HepG2 (cell line): ENCODE results near the gene SLC43A1. TPM values are rescaled to one million over a fixed set of nuclear protein-coding genes. Genes with fewer than 3 reads are reported as not detected.
"Not testable (repeated sequence)": the region's sequence is repeated elsewhere in the genome, so short reads cannot be mapped to it uniquely, and the experiment has no call there.

Experiments
- ATAC-seq: fragments of 200-7000 bp; cut with Tn5 transposase; 3 replicates; pipeline ENCODE4 v1.9.1; 2020; ENCODE audit warnings: mild to moderate bottlenecking, moderate library complexity
- BruUV-seq: library from RNA; stranded (reverse); fragments of 400-500 nt; replicated peaks from 2 replicates; lab custom pipeline; 2021; lab: Mats Ljungman, UMichigan
- CTCF ChIA-PET: fragments of 300-600 bp; formaldehyde crosslinking; extraction: SDS; loops from one replicate; lab custom pipeline; 2021; ENCODE audit warnings: low total read pairs, inconsistent platforms, low intra/inter-chr PET ratio; lab: Yijun Ruan, JAX
- POLR2A ChIA-PET: fragments of 350-600 bp; sonication (Branson Sonifier 250); formaldehyde crosslinking; loops from one replicate; lab custom pipeline; 2020; ENCODE audit warnings: antibody characterized with exemption, inconsistent platforms; lab: Yijun Ruan, JAX
- DNase-seq: peaks from one replicate; pipeline ENCODE4 v3.0.0-alpha.2; 2015; ENCODE audit warnings: low spot score
- FAIRE-seq: peaks from 3 replicates; lab custom pipeline; 2011; peaks lifted over from hg19 to GRCh38; lab: Jason Lieb, UNC
- H2AFZ ChIP-seq: one replicate; pipeline ENCODE4 v1.6.1; 2011; ENCODE audit warnings: low read length, inconsistent platforms
- H3K27ac ChIP-seq: fragments of 300-600 bp; 3 replicates; pipeline ENCODE4 v1.8.0; 2011; ENCODE audit warnings: mixed run types, mild to moderate bottlenecking, mixed read lengths, low read length, inconsistent platforms; ENCODE audit not compliant: insufficient read depth; ENCODE audit errors: extremely low read length
- H3K27me3 ChIP-seq, 2 experiments: fragments of 200-600 bp in 1 of 2; 2 replicates in 1 of 2; 3 replicates in 1 of 2; pipeline versions ENCODE4 v1.6.0 to v1.8.0; 2011; ENCODE audit warnings: low read length in 2 of 2, mild to moderate bottlenecking in 2 of 2, moderate library complexity in 2 of 2, inconsistent platforms in 1 of 2; ENCODE audit not compliant: insufficient read depth in 2 of 2, control insufficient read depth in 1 of 2
- H3K36me3 ChIP-seq, 2 experiments: fragments of 200-600 bp in 1 of 2; replicated peaks in 1 of 2; 2 replicates in 1 of 2; 3 replicates in 1 of 2; pipeline versions ENCODE4 v1.5.1 to v1.8.0; 2011; ENCODE audit warnings: low read length in 2 of 2, inconsistent platforms in 1 of 2; ENCODE audit not compliant: insufficient read depth in 2 of 2, control insufficient read depth in 1 of 2
- H3K4me1 ChIP-seq: 2 replicates; pipeline ENCODE4 v1.5.1; 2012; ENCODE audit warnings: low read length, inconsistent platforms; ENCODE audit not compliant: insufficient read depth
- H3K4me2 ChIP-seq: 2 replicates; pipeline ENCODE4 v1.6.0; 2011; ENCODE audit warnings: low read depth, low read length, inconsistent platforms
- H3K4me3 ChIP-seq, 3 experiments: fragments of 200-600 bp in 1 of 3; sonication (generic), shearing (Covaris generic) in 1 of 3; replicated peaks in 1 of 3; 2 replicates each; pipeline ENCODE4 v1.5.1; 2011 to 2016; ENCODE audit warnings: low read length in 3 of 3, inconsistent platforms in 2 of 3, low read depth in 2 of 3, mild to moderate bottlenecking in 2 of 3, control low read depth in 1 of 3, mixed read lengths in 1 of 3; ENCODE audit not compliant: insufficient read depth in 1 of 3
- H3K79me2 ChIP-seq: one replicate; pipeline ENCODE4 v1.6.1; 2011; ENCODE audit warnings: low read length, inconsistent platforms; ENCODE audit not compliant: insufficient read depth
- H3K9ac ChIP-seq: 2 replicates; pipeline ENCODE4 v1.6.0; 2011; ENCODE audit warnings: mild to moderate bottlenecking, low read depth, low read length, inconsistent platforms; ENCODE audit not compliant: insufficient read depth
- H3K9me3 ChIP-seq: 2 replicates; pipeline ENCODE4 v1.5.1; 2012; ENCODE audit warnings: mild to moderate bottlenecking, low read length
- H4K20me1 ChIP-seq: 2 replicates; pipeline ENCODE4 v1.6.0; 2011; ENCODE audit warnings: inconsistent platforms, mild to moderate bottlenecking, low read length, moderate library complexity; ENCODE audit not compliant: insufficient read depth
- HIVEP1 ChIP-seq: sonication (generic); formaldehyde crosslinking; IDR thresholded peaks from 2 replicates; pipeline ENCODE4 v1.4.0; 2020; ENCODE audit warnings: mild to moderate bottlenecking, missing genetic modification reagents
- NR2F6 ChIP-seq, 2 experiments: IDR thresholded peaks; 2 replicates each; pipeline ENCODE4 v1.6.1; 2016; ENCODE audit warnings: antibody characterized with exemption in 1 of 2, mild to moderate bottlenecking in 1 of 2
- ZNF605 ChIP-seq: sonication (generic); formaldehyde crosslinking; IDR thresholded peaks from 2 replicates; pipeline ENCODE4 v1.8.0; 2022; ENCODE audit warnings: mild to moderate bottlenecking, missing genetic modification reagents
- WGBS: methylation state at CpG from one replicate; pipeline ENCODE4 v1.1.6; 2017; ENCODE audit warnings: low lambda C conversion rate; 5-methylcytosine and 5-hydroxymethylcytosine counted together
- in situ Hi-C: cut with HindIII; loops from 2 replicates; pipeline ENCODE4 v1.10.0; 2017; ENCODE audit warnings: low pct_unique_long_range_greater_than_20kb; ENCODE audit not compliant: extremely low pct_ligation_motif_present
- intact Hi-C: fragments of 100-400 bp; cut with micrococcal nuclease; formaldehyde crosslinking; loops from one replicate; pipeline ENCODE4 v1.10.0; 2022; ENCODE audit not compliant: unreplicated experiment
- polyA plus RNA-seq, 8 experiments: library from polyadenylated mRNA; depleted of rRNA in 3 of 8; stranded (reverse) in 7 of 8; unstranded in 1 of 8; fragments of >200 nt; fragmentation: Illumina TruSeq in 4 of 8; extraction: Trizol in 4 of 8; gene quantifications; 2 replicates each; pipeline versions ENCODE4 v1.2.1 to v1.2.3, GENCODE V29; 2011 to 2016; ENCODE audit warnings: low read depth in 4 of 8, missing spikeins in 1 of 8, mixed read lengths in 1 of 8; ENCODE audit not compliant: insufficient read depth in 1 of 8
- total RNA-seq, 5 experiments: library from RNA; depleted of rRNA; stranded (reverse); fragments of >200 nt; fragmentation: Illumina TruSeq; extraction: Trizol; gene quantifications; 2 replicates each; pipeline ENCODE4 v1.2.3, GENCODE V29; 2016; ENCODE audit warnings: low read depth in 1 of 5

SLC43A1 gene
- total and polyA plus RNA-seq, 2 of the 13 experiments (the other 11 are each of a cell fraction or from before 2014, with no cell fraction given), result 72.3 to 87.6 TPM

DNA sequence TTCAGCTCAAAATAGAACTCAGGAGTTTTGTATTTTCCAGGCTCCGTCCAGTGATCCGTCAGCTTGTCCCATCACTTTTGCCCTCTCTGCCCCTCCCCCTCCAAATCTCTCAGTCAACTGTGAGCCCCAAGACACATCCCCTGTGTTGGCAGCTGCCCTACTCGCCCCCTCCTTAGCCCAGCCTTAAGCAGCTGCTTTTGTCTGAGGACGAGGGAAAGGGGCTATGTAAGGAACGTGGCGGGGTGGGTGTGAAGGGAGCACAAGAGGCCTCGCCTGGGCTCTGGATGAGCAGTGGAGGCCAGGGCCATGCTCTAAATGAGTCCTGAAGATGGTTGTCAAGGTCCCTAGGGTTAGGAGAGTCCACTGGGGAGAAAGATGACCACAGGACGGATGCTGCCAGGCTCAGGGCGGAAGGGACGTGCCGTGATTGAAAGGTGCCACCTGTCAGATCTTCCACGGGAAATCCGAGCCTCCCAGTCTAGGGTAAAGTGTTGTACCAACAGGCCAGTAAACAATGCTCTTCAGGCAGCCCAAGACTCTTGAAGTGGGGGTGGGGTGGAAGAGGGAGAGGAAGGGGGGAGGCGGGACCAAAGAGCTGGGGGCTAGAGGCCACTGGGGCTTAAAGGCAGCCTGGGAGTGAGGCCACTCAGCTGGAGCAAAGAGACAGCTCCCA, 21.6 kb upstream of the SLC43A1 start, which contains the start of gene SMTNL1:
TSS of gene SMTNL1 (plus strand) at position 649 of the 673 bp plus-strand sequence. CDS start 5,048 bp downstream, outside the sequence.
- DNase-seq, result no peak
- H3K79me2 ChIP-seq, result no peaks in the 10 kb centered on the region
- peaks cover 0 to 26% of the 10 kb centered on the region in 2 experiments; a peak in 2 of 5 replicates for H3K27me3 ChIP-seq
- no peak within 1 kb of the TSS for H3K9ac ChIP-seq
- intact Hi-C loops (no loop called here), in situ Hi-C loops (no loop called here)
- POLR2A ChIA-PET, result no interaction called here
- H3K9me3 ChIP-seq, result no peaks in the 10 kb centered on the region
- no peak within 1 kb of the TSS for H3K27ac ChIP-seq
- TF ChIP-seq NR2F6 (IDR thresholded peaks at IDR 0.05) (no peak), NR2F6 (CRISPR knock-in tag; IDR thresholded peaks at IDR 0.05) (no peak), ZNF605 (CRISPR knock-in tag) (no peak), HIVEP1 (CRISPR knock-in tag) (no peak)
- no peak within 1 kb of the TSS for H2AFZ ChIP-seq
- ATAC-seq, result peak; percentile 32; the same call in 2 of the 3 replicates
- FAIRE-seq, result no peak
- 42% methylated on average over 10 of the region's 14 CpGs for WGBS
- H3K4me1 ChIP-seq, result peaks cover 3% of the 10 kb centered on the region; the same call in 1 of the 2 replicates
- H3K36me3 ChIP-seq, result no peaks in the 10 kb centered on the region
- no TSS peak for BruUV-seq
- CTCF ChIA-PET, result no interaction called here
- no peak within 1 kb of the TSS for H3K4me2 ChIP-seq
- no peaks in the 10 kb centered on the region for H4K20me1 ChIP-seq
- no peak within 1 kb of the TSS for H3K4me3 ChIP-seq

DNA sequence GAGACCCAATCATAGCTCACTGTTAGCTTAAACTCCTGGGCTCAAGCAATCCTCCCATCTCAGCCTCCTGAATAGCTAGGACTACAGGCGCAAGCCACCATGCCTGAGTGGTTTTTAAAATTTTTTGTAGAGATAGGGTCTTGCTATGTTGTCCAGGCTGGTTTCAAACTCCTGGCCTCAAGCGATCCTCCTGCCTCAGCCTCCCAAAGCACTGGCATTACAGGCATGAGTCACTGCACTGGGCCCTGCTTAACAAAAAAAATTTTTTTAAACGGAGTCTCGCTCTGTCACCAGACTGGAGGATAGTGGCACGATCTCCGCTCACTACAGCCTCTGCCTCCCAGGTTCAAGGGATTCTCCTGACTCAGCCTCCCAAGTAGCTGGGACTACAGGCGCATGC, 18.9 kb upstream of the SLC43A1 start:
- ATAC-seq, FAIRE-seq, CTCF ChIA-PET, H3K9ac ChIP-seq, H3K4me3 ChIP-seq, H3K9me3 ChIP-seq, H2AFZ ChIP-seq, POLR2A ChIA-PET, H3K36me3 ChIP-seq, H3K4me2 ChIP-seq, H4K20me1 ChIP-seq, BruUV-seq, H3K27ac ChIP-seq, H3K79me2 ChIP-seq, DNase-seq: not testable (repeated sequence)
- intact Hi-C loops, result loop anchor here (5.0 kb wide), 1 partner anchor 108 kb away; no protein-coding TSS in a partner anchor
- in situ Hi-C loops, result loop anchor here (5.0 kb wide), 1 partner anchor 187 kb away; no protein-coding TSS in a partner anchor
- Histone ChIP-seq H3K27me3 (peaks cover 0 to 21% of the 10 kb centered on the region in 2 experiments; a peak in 1 of 5 replicates), H3K4me1 (peaks cover 19% of the 10 kb centered on the region)
- WGBS, result 62% methylated on average over 5 of the region's 7 CpGs
